HG02885 (cell line): Measurements from ENCODE around the gene WWOX.

ENCODE experiments used
- ATAC-seq: cut with Tn5 transposase; IDR thresholded peaks from one replicate; pipeline ENCODE4 v1.9.1; 2021; ENCODE audit warnings: mild to moderate bottlenecking; ENCODE audit not compliant: unreplicated experiment, poor library complexity

WWOX gene

DNA sequence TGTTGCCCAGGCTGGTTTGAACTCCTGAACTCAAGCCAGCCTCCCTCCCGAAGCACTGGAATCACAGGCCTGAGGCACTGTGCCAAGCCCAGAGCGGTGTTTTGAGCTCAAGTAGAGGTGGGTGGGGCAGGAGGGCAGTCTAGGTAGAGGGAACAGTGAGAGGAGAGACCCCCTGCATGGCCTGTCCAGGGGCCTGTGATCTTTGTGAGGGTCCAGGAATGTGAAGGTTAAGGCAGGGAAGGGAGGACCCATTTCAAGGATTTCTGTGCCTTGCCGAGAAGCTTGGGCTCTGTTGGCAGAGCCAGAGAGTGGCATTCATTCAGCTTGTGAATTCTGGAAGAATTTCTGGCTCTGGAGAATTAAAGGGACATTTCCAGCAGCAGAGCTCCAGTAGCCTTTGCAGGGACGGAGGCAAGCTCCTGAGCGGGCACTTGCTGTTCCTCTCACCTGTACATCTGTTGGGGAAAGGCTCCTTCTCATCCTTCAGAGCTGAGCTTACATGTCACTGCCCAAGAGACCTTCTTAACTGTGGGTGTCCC is 2.7 kb downstream of the WWOX start:
- ATAC-seq, result no peak

DNA sequence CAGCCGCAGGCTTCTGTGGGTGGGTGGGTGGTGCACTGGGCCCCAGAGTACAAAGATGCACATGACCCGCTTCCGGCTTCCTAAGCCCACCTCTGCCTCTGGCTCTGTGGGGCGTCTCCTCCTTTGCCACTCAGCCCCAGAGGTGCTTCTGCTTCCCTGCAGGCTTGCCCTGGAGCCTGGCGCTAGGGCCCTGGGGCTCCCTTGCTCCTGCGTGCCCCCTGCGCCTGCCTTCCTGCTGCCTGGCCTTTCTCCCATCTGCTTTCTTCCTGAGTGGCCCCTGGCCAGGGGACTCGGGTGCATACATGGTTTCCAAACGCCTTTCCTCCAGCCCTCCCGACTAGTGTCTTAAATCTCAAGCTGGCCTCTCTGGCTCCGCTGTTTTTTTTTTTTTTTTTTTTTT is 3.4 kb downstream of the WWOX start:
- no peak for ATAC-seq

DNA sequence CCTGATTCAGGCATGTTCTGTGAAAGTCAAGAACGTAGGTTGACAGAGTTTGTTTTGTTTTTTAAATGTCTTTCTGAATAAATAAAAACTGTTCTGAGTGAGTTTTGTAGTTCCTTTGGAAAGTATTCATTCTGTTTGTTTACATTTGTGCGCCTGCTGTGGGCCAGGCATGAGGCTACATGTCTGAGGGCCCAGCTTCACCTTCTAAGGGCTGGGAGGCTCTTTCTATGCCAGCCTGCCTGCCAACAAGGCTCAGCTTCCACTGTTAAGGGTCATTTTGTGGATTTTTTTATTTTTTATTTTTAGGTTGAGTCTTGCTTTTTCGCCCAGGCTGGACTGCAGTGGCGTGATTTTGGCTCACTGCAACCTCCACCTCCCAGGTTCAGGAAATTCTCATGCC is 6.1 kb downstream of the WWOX start:
- ATAC-seq, result no peak

DNA sequence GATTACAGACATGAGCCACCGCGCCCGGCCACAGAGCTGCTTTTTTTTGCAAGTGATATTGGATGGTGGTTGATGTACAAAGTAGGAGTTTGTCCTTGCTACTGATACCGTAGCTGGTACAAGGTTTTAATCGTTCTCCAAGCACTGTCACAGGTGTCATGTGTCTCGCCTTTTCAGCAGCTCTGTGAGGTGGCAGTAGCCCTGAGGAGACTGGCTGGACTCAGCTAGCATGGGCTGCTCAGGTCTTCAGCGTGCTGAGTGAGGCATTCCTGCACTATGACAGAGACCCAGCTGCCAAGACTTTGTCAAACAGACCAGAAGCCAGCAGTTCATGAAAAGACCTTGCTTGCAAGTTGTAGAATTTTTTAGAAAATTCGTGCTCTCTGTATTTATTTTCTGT is 7.2 kb downstream of the WWOX start:
- no peak for ATAC-seq

DNA sequence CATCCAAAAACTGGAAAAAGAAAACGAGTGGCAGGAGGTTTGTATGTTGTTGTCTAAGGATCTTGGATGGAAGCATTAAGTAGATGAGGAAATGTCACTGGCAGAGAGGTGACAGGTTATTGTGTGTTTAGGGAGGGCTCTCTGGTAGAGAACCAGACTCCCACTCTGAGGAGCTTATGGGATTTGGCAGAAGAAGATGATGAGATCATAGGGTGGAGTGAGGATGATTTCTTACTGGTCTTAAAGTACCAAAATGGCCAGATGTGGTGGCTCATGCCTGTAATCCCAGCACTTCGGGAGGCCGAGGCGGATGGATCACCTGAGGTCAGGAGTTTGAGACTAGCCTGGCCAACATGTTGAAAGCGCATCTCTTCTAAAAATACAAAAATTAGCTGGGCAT is 9.0 kb downstream of the WWOX start:
- no peak for ATAC-seq

DNA sequence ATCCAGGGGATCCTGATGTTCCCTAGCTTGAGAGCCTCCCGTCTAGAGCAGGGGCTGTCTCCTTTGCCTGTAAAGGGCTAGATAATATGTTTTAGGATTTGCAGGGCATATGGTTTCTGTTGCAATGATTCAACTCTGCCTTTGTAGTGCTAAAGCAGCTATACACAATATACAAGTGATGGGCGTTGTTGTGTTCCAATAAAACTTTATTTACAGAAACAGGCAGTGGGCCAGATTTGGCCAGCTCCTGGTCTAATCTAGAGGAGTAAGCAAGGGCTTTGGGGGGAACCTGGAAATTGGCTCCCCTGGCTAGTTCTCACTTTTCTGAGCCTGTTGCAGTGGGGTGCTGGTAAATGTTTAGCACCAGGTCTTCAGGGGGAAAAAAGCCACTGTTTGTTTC is 13.8 kb downstream of the WWOX start:
- no peak for ATAC-seq

GRCh38 chr16:78115659-78116058 is 16.2 kb downstream of the WWOX start:
- ATAC-seq, result no peak

DNA sequence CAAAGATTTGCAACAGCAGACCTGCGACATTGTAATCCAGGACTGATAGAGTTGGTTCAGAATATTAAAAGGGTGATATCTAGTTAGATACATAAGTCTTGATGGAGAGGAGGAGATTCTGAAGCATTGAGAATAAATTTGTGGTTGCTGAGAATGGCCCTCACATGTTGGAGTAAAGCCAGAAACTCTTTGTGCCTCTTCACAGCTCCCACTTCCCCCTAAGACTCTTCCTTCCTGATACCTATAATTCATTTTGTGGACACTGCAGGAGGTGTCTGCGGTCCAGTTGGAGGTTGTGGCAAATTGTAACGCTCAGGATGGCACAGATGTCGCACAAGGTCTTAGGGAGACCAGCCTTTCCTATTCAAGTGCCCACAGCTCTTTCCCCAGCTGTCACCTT is 17.5 kb downstream of the WWOX start:
- no peak for ATAC-seq

GRCh38 chr16:78117391-78117790 is 17.9 kb downstream of the WWOX start:
- no peak for ATAC-seq

- no peak for ATAC-seq
These were observed 19.1 kb downstream of the WWOX start for GRCh38 chr16:78118469-78119025.

DNA sequence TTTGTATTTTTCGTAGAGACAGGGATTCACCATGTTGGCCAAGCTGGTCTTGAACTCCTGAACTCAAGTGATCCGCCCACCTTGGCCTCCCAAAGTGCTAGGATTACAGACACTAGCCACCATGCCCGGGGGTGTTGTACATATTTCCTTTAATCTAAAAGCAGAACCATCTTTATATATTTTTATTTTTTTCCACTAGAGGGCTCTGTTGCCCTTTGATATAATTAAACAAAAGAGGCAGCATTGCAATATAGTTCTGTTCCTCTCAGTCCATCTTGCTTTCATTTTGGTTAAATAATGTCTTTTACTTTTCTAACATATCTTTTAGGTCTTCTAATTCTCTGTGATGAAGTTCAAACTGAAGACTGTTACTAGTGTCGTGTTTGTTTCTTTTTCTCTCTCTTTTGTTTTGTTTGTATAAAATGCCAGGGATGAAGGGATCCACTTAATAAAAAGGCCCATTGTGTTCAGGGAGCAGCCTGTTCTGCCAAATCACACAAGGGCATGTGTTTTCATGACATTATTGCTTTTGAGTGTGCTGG is 23.4 kb downstream of the WWOX start:
- ATAC-seq, result peak; percentile 82

DNA sequence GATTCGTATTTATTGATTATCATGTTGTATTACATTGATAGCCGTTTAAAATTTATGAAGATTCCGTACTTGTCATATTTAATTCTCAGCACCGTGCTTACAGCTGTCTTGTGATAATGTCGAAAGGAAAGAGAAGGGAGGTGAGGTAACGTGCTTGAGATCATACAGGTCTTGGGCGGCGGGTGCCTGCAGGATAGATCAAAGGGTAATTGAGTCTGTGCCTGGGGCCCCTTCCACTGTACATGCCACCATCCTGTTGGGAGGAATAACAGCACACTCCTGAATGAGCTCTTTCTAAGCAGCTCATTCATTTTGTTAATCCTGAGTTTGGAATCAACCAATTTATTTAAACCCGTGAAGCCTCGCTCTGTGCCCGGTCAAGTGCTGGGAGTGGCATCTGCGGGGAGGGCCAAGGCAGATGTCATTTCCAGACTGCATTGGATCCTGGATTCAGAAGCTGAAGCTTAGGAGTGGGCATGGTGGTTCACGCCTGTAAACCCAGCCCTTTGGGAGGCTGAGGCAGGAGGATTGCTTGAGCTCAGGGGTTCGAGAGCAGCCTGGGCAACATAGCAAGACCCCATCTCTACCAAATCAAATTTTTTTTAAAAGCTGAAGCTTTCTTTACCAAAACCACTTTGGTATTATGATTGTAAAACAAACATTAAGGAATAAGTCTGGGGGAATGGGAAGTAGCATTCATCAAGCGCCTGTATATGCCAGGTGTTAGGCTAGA is 25.8 kb downstream of the WWOX start:
- ATAC-seq, result no peak

- no peak for ATAC-seq
These were observed 27.2 kb downstream of the WWOX start for GRCh38 chr16:78126662-78127061.

- no peak for ATAC-seq
These were observed 27.7 kb downstream of the WWOX start for GRCh38 chr16:78127130-78127529.

DNA sequence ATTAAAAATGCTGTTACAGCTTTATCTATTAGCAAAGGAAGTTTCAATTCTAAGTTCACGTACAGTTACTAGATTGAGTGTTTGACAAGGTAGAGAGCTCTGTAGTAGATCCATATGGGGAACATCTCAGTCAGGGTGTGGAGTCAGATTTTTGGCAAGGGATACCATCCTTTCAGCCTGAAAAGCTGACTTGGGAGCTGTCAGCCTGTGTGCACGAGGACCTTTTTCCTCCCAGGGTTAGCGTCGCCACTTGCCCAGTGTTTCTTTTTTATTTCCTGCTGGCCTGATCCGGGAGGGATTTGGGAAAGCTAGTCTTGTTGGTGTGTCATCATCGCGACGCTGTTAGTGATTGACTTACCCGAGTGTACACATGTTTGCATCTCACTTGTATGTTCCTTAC is 29.5 kb downstream of the WWOX start:
- no peak for ATAC-seq

DNA sequence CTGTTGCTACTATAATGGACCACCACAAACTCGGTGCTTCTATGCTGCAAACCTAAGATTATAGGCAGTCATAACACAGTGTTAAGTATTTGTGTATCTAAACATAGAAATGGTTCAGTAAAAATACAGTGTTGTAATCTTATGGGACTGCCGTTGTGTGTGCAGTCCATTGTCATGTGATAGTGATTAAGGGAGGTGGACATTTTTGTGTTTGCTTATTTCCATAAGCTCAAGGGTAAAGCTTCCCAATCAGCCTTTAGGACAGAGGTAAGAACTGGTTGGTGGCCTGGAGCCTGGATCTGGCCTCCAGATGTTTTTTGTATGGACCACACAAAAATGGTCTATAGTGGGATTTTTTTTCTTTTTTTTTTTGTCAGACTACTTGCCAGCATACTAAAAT is 29.9 kb downstream of the WWOX start:
- no peak for ATAC-seq

- no peak for ATAC-seq
These were observed 30.7 kb downstream of the WWOX start for GRCh38 chr16:78130083-78130608.

GRCh38 chr16:78130950-78131349 is 31.5 kb downstream of the WWOX start:
- no peak for ATAC-seq

GRCh38 chr16:78133919-78134318 is 34.5 kb downstream of the WWOX start:
- ATAC-seq, result no peak

- ATAC-seq, result no peak
These were observed 35.6 kb downstream of the WWOX start for GRCh38 chr16:78134944-78135619.

GRCh38 chr16:78137179-78137578 is 37.7 kb downstream of the WWOX start:
- ATAC-seq, result no peak
